Retina (tissue), 1 donor: ENCODE data around the gene KCNK18.

Source experiments
- DNase-seq: peaks from one replicate; pipeline ENCODE4 v3.0.0-alpha.2; 2016

Gene KCNK18

GRCh38 chr10:117254774-117255735 lies 57.8 kb downstream of the KCNK18 start:
- DNase-seq, result no peak

- no peak for DNase-seq
These were observed 58.7 kb downstream of the KCNK18 start for GRCh38 chr10:117255835-117256460.

- no peak for DNase-seq
These were observed 59.6 kb downstream of the KCNK18 start for GRCh38 chr10:117256910-117257309.

- DNase-seq, result peak; percentile 72
These were observed 60.4 kb downstream of the KCNK18 start for GRCh38 chr10:117257721-117258120.

GRCh38 chr10:117259279-117259678 lies 62.0 kb downstream of the KCNK18 start:
- no peak for DNase-seq
